ENCODE measurements around the gene RHEBL1. TPM values are rescaled to one million over a fixed set of nuclear protein-coding genes. Genes with fewer than 3 reads are reported as not detected.

Gene RHEBL1
- total RNA-seq, 6 donors from 2014 or later, result 0.97 to 1.4 (median 1.2) TPM; not detected in 2

DNA sequence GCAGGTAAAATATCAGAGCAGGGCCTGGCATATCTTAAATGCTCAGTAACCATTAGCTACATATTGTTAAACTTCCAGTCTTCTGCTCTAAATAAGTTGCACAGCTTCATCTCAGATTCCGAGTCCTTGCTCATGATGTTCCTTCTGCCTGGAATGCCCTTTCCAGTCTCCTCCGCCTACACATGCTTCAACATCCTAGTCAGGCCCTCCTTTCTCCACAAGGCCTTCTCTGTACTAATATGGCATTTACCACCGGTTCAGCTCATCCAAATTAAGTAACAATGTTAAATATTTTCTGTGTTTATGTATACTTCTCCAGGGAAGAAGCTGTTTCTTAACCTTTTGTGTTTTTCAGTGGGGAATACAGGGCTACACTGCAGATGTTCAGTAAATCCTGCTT lies 16.3 kb upstream of the RHEBL1 start:
- peaks cover 0 to 19% (median 7%) of the 10 kb centered on the region in 4 donors for H3K27me3 ChIP-seq
- no peak for ATAC-seq (ENCODE audit: low FRiP score in 2 of 2)
- no peaks in the 10 kb centered on the region for H3K36me3 ChIP-seq
- H3K27ac ChIP-seq, result no peak overlapping the region
- WGBS, 2 donors, result 79 to 81% methylated on average over 3 of the region's 3 CpGs
- peaks cover 28 to 37% (median 33%) of the 10 kb centered on the region in 4 donors for H3K4me1 ChIP-seq
- no peaks in the 10 kb centered on the region for H3K9me3 ChIP-seq
- H3K4me3 ChIP-seq, result no peak overlapping the region
- no peak for DNase-seq
- TF ChIP-seq, protein P1, sequence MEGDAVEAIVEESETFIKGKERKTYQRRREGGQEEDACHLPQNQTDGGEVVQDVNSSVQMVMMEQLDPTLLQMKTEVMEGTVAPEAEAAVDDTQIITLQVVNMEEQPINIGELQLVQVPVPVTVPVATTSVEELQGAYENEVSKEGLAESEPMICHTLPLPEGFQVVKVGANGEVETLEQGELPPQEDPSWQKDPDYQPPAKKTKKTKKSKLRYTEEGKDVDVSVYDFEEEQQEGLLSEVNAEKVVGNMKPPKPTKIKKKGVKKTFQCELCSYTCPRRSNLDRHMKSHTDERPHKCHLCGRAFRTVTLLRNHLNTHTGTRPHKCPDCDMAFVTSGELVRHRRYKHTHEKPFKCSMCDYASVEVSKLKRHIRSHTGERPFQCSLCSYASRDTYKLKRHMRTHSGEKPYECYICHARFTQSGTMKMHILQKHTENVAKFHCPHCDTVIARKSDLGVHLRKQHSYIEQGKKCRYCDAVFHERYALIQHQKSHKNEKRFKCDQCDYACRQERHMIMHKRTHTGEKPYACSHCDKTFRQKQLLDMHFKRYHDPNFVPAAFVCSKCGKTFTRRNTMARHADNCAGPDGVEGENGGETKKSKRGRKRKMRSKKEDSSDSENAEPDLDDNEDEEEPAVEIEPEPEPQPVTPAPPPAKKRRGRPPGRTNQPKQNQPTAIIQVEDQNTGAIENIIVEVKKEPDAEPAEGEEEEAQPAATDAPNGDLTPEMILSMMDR (IDR thresholded peaks at IDR 0.05), result no peak
- TF ChIP-seq POLR2AphosphoS5 (IDR thresholded peaks at IDR 0.05) (no peak), EP300 (IDR thresholded peaks at IDR 0.05) (no peak), POLR2A (IDR thresholded peaks at IDR 0.05) (no peak)

DNA sequence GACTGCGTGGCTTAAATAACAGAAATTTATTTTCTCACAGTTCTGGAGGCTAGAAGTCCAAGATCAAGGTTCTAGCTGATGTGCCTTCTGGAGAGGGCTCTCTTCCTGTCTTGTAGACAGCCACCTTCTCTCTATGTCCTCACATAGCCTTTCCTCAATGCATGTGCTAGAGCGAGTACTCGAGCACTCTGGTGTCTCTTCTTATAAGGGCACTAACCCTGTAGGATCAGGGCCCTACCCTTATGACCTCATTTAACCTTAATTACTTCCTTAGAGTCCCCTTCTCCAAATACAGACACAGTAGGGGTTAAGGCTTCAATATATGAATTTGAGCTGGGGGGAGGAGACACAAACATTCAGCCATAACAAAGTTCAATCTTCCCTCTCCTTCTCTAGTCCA lies 14.7 kb upstream of the RHEBL1 start:
- TF ChIP-seq EP300 (IDR thresholded peaks at IDR 0.05) (no peak), POLR2AphosphoS5 (IDR thresholded peaks at IDR 0.05) (no peak), POLR2A (IDR thresholded peaks at IDR 0.05) (no peak)
- TF ChIP-seq, protein P1 (IDR thresholded peaks at IDR 0.05), result no peak
- peaks cover 0 to 6% (median 1%) of the 10 kb centered on the region in 4 donors for H3K27me3 ChIP-seq
- H3K36me3 ChIP-seq, result no peaks in the 10 kb centered on the region
- DNase-seq, result no peak
- H3K27ac ChIP-seq, result no peak overlapping the region
- H3K4me3 ChIP-seq, result no peak overlapping the region
- H3K9me3 ChIP-seq, result no peaks in the 10 kb centered on the region
- no peak for ATAC-seq (ENCODE audit: low FRiP score in 2 of 2)
- 100% methylated on average over 3 of the region's 3 CpGs for WGBS, 2 donors
- peaks cover 12 to 20% (median 16%) of the 10 kb centered on the region in 4 donors for H3K4me1 ChIP-seq

DNA sequence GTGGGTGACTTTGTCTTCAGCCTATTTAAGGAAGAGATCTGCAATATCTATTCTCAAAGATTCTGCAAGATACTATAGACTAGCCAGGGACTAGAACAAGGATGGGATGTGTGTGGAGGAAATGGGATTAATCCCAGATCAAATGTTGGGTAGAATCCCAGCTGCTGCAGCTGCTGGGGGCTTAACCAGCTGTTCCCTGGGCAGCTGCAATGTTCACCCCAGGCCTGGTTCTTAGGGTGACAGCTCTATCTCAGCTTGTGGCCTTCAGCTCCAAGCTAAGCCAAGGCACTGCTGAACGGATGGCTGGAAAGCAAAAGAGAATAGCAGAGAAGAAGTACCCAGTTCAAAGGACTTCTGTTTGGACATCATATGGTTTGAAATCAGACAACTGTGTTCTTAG lies 10.0 kb upstream of the RHEBL1 start:
- no peak for TF ChIP-seq POLR2A (IDR thresholded peaks at IDR 0.05)
- WGBS, 2 donors, result 77 to 82% methylated on average over 1 of the region's 1 CpG
- ATAC-seq (ENCODE audit: low FRiP score in 2 of 2), result no peak
- no peaks in the 10 kb centered on the region for H3K9me3 ChIP-seq
- H3K27ac ChIP-seq, result no peak overlapping the region
- H3K4me1 ChIP-seq, result no peaks in the 10 kb centered on the region
- H3K36me3 ChIP-seq, result no peaks in the 10 kb centered on the region
- no peak for DNase-seq
- H3K27me3 ChIP-seq, result no peaks in the 10 kb centered on the region
- H3K4me3 ChIP-seq, result no peak overlapping the region

DNA sequence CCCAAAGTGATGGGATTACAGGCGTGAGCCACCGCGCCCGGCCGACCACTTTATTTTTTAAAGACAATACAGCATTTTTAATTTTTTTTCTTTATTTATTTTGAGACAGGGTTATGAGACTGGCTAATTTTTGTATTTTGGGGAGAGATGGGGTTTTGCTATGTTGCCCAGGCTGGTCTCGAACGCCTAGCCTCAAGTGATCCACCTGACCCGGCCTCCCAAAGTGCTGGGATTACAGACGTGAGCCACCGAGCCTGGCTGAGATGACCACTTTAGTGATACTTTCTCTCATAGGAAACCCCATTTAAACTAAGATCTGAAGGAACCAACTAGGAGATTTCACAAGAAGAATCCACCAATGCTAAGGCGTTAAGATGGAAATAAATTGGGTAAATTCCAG lies 1.2 kb upstream of the RHEBL1 start:
- H3K27ac ChIP-seq, result no peak overlapping the region
- DNase-seq (peak in 1 of 2 donors; percentile 65), ATAC-seq (ENCODE audit: low FRiP score in 2 of 2) (no peak)
- WGBS, 2 donors, result 90 to 95% methylated on average over 11 of the region's 11 CpGs
- H3K27me3 ChIP-seq, result no peaks in the 10 kb centered on the region
- no peaks in the 10 kb centered on the region for H3K9me3 ChIP-seq
- H3K36me3 ChIP-seq, result no peaks in the 10 kb centered on the region
- TF ChIP-seq POLR2AphosphoS5 (IDR thresholded peaks at IDR 0.05), result no peak
- TF ChIP-seq, protein P1 (IDR thresholded peaks at IDR 0.05), result no peak
- TF ChIP-seq EP300 (IDR thresholded peaks at IDR 0.05), result no peak
- no peak for TF ChIP-seq POLR2A (IDR thresholded peaks at IDR 0.05)
- H3K4me3 ChIP-seq, result no peak overlapping the region
- peaks cover 7 to 18% (median 12%) of the 10 kb centered on the region in 4 donors for H3K4me1 ChIP-seq

DNA sequence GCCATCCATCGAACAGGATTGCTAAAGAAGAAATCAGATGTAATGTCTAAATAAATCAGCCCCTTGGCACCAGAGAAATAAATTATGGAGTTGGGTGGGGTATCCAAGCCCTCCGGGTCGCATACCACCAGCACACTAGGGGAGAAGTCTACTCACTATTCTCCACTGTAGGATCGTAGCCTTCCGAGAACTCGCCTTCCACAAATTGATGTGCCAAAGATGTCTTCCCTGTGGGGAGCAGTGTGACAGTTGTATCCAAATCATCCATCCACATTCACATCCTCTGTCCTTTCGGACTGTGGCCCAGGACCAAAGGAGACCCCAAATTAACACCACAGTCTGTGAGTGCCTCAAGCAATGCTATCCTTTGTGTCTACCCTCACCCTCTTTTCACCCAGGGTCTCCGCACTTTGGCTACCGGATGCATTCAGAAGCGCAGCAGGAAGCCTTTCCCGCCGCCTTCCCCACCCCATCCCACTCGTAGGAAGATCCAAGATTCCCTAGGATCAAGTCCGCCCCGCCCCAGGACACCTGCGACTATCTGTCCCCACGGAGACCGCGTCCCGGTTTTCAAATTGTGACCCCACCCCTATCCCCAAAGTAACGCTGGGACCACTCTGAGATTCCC lies 786 bp downstream of the RHEBL1 start:
- ATAC-seq (ENCODE audit: low FRiP score in 2 of 2) (no peak), DNase-seq (no peak)
- no peaks in the 10 kb centered on the region for H3K9me3 ChIP-seq
- no peak for TF ChIP-seq POLR2AphosphoS5 (IDR thresholded peaks at IDR 0.05)
- no peak for TF ChIP-seq POLR2A (IDR thresholded peaks at IDR 0.05)
- TF ChIP-seq, protein P1 (IDR thresholded peaks at IDR 0.05), result no peak
- no peak for TF ChIP-seq EP300 (IDR thresholded peaks at IDR 0.05)
- WGBS, 2 donors, result 20 to 28% methylated on average over 19 to 21 of the region's 21 CpGs
- H3K4me3 ChIP-seq, result peak overlapping the region in 3 of 4 donors; percentile 80 to 94 (median 86)
- H3K27ac ChIP-seq, result peak overlapping the region; percentile 28 to 83 (median 71)
- no peaks in the 10 kb centered on the region for H3K27me3 ChIP-seq
- peaks cover 7 to 21% (median 12%) of the 10 kb centered on the region in 4 donors for H3K4me1 ChIP-seq
- H3K36me3 ChIP-seq, result no peaks in the 10 kb centered on the region

Measured in upper lobe of left lung (tissue), 6 donors.